ENCODE results near the gene SYPL1.

The SYPL1 gene

GRCh38 chr7:106071356-106071998 is 40.6 kb downstream of the SYPL1 start:
- peak; percentile 94 for DNase-seq
- in situ Hi-C loops (cut with MboI; ENCODE audit: low pct_unique_long_range_greater_than_20kb, low sequenced_read_pairs) = no loop called here

- DNase-seq = no peak
- in situ Hi-C loops (cut with MboI; ENCODE audit: low pct_unique_long_range_greater_than_20kb, low sequenced_read_pairs) = no loop called here
Measured at GRCh38 chr7:106070567-106071254, 41.4 kb downstream of the SYPL1 start.

GRCh38 chr7:106070201-106070551 is 41.9 kb downstream of the SYPL1 start:
- no peak for DNase-seq

GRCh38 chr7:106069471-106070200 is 42.5 kb downstream of the SYPL1 start:
- in situ Hi-C loops (cut with MboI; ENCODE audit: low pct_unique_long_range_greater_than_20kb, low sequenced_read_pairs) = no loop called here
- DNase-seq = no peak

More at GRCh38 chr7:106070201-106070551, 41.9 kb downstream of the SYPL1 start:
- in situ Hi-C loops (cut with MboI; ENCODE audit: low pct_unique_long_range_greater_than_20kb, low sequenced_read_pairs) = no loop called here

GRCh38 chr7:106068986-106069385 is 43.1 kb downstream of the SYPL1 start:
- in situ Hi-C loops (cut with MboI; ENCODE audit: low pct_unique_long_range_greater_than_20kb, low sequenced_read_pairs) = no loop called here
- DNase-seq = no peak

- in situ Hi-C loops (cut with MboI; ENCODE audit: low pct_unique_long_range_greater_than_20kb, low sequenced_read_pairs) = no loop called here
- peak; percentile 54 for DNase-seq
Measured at GRCh38 chr7:106068538-106068961, 43.6 kb downstream of the SYPL1 start.

GRCh38 chr7:106067678-106068077 is 44.4 kb downstream of the SYPL1 start:
- no peak for DNase-seq
- in situ Hi-C loops (cut with MboI; ENCODE audit: low pct_unique_long_range_greater_than_20kb, low sequenced_read_pairs) = no loop called here

- in situ Hi-C loops (cut with MboI; ENCODE audit: low pct_unique_long_range_greater_than_20kb, low sequenced_read_pairs) = no loop called here
Measured at GRCh38 chr7:106065575-106066500, 46.3 kb downstream of the SYPL1 start.

GRCh38 chr7:106064771-106065574 is 47.1 kb downstream of the SYPL1 start:
- in situ Hi-C loops (cut with MboI; ENCODE audit: low pct_unique_long_range_greater_than_20kb, low sequenced_read_pairs) = no loop called here
- DNase-seq = no peak

More at GRCh38 chr7:106065575-106066500, 46.3 kb downstream of the SYPL1 start:
- no peak for DNase-seq

- in situ Hi-C loops (cut with MboI; ENCODE audit: low pct_unique_long_range_greater_than_20kb, low sequenced_read_pairs) = no loop called here
- DNase-seq = no peak
Measured at GRCh38 chr7:106064316-106064715, 47.8 kb downstream of the SYPL1 start.

GRCh38 chr7:106063692-106064091 is 48.4 kb downstream of the SYPL1 start:
- no peak for DNase-seq
- in situ Hi-C loops (cut with MboI; ENCODE audit: low pct_unique_long_range_greater_than_20kb, low sequenced_read_pairs) = no loop called here

GRCh38 chr7:106063024-106063423 is 49.1 kb downstream of the SYPL1 start:
- in situ Hi-C loops (cut with MboI; ENCODE audit: low pct_unique_long_range_greater_than_20kb, low sequenced_read_pairs) = no loop called here
- no peak for DNase-seq

- in situ Hi-C loops (cut with MboI; ENCODE audit: low pct_unique_long_range_greater_than_20kb, low sequenced_read_pairs) = no loop called here
- DNase-seq = no peak
Measured at GRCh38 chr7:106062521-106062931, 49.6 kb downstream of the SYPL1 start.

- no peak for DNase-seq
- in situ Hi-C loops (cut with MboI; ENCODE audit: low pct_unique_long_range_greater_than_20kb, low sequenced_read_pairs) = no loop called here
Measured at GRCh38 chr7:106062006-106062405, 50.1 kb downstream of the SYPL1 start.

GRCh38 chr7:106061301-106061979 is 50.7 kb downstream of the SYPL1 start:
- DNase-seq = no peak
- in situ Hi-C loops (cut with MboI; ENCODE audit: low pct_unique_long_range_greater_than_20kb, low sequenced_read_pairs) = no loop called here

GRCh38 chr7:106060394-106060920 is 51.7 kb downstream of the SYPL1 start:
- in situ Hi-C loops (cut with MboI; ENCODE audit: low pct_unique_long_range_greater_than_20kb, low sequenced_read_pairs) = no loop called here
- DNase-seq = no peak

- DNase-seq = no peak
- in situ Hi-C loops (cut with MboI; ENCODE audit: low pct_unique_long_range_greater_than_20kb, low sequenced_read_pairs) = loop anchor here (10.0 kb wide), 1 partner anchor 95 kb away; no protein-coding TSS in a partner anchor
Measured at GRCh38 chr7:106059556-106059955, 52.6 kb downstream of the SYPL1 start.

GRCh38 chr7:106058928-106059324 is 53.2 kb downstream of the SYPL1 start:
- in situ Hi-C loops (cut with MboI; ENCODE audit: low pct_unique_long_range_greater_than_20kb, low sequenced_read_pairs) = loop anchor here (10.0 kb wide), 1 partner anchor 96 kb away; no protein-coding TSS in a partner anchor
- DNase-seq = no peak

Measured in KBM-7 (cell line).